Epithelial cell of proximal tubule (primary cell): ENCODE measurements around the gene COL20A1. TPM values are rescaled to one million over a fixed set of nuclear protein-coding genes. Genes with fewer than 3 reads are reported as not detected.

ENCODE experiments used
- DNase-seq: peaks from one replicate; pipeline ENCODE4 v3.0.0-alpha.2; 2011; ENCODE audit warnings: low read depth
- H3K4me3 ChIP-seq: 2 replicates; pipeline ENCODE4 v1.5.1; 2011; ENCODE audit warnings: low read depth, mild to moderate bottlenecking, low read length
- total RNA-seq: library from RNA; depleted of rRNA; stranded (reverse); fragments of >200 nt; gene quantifications from 2 replicates; pipeline ENCODE4 v1.2.3, GENCODE V29; 2015
- TF ChIP-seq, protein P1 (sequence below): conservative IDR thresholded peaks from 2 replicates; pipeline ENCODE4 v1.5.1; 2012; ENCODE audit warnings: low read depth, mild to moderate bottlenecking, low read length

The COL20A1 gene
- total RNA-seq, 1 donor from 2014 or later: not detected

DNA sequence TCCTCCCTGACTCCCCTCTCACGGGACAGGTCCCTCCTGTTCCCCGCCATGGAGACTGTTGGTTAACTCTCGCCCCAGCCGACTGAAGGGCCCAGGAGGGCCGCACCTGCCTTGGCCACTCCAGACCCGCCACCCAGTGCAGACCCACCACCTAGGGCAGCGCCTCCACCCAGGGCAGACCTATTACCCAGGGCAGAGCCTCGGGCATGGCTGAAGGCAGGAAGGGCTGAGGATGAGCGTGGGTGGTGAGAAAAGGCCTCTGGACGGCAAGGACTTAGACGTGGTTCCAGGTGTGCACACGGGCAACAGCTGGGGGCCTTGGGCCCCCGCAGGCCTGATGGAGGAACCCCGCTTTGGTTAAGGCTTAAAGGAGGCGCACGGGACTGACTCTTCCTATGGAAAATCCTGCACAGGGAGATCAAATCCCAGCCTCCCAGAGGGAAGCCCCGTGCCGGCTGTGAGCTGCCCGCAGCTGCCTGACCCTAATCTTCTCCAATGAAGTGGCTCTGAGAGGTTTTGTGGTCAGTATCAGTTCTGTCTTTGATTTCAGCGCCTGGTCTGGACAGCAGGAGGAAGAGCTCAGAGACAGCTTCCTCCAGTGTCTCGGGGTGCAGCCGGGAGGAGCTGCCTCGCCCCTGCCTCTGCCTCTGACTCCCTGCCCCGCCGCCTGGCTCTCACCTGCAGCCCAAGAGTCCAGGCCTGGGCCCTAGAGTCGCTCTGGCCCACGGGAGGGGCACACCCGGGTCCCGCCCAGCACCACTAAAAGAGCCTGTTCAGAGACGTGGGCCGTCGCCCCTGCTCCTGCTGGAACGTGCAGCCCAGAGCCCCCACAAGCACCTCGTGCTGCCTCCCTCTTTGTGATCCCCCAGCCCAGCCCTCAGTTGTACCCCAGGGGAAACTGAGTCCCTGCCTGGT, 80.2 kb downstream of the COL20A1 start:
- TF ChIP-seq, protein P1, sequence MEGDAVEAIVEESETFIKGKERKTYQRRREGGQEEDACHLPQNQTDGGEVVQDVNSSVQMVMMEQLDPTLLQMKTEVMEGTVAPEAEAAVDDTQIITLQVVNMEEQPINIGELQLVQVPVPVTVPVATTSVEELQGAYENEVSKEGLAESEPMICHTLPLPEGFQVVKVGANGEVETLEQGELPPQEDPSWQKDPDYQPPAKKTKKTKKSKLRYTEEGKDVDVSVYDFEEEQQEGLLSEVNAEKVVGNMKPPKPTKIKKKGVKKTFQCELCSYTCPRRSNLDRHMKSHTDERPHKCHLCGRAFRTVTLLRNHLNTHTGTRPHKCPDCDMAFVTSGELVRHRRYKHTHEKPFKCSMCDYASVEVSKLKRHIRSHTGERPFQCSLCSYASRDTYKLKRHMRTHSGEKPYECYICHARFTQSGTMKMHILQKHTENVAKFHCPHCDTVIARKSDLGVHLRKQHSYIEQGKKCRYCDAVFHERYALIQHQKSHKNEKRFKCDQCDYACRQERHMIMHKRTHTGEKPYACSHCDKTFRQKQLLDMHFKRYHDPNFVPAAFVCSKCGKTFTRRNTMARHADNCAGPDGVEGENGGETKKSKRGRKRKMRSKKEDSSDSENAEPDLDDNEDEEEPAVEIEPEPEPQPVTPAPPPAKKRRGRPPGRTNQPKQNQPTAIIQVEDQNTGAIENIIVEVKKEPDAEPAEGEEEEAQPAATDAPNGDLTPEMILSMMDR: no peak
- DNase-seq: no peak
- no peak overlapping the region for H3K4me3 ChIP-seq

DNA sequence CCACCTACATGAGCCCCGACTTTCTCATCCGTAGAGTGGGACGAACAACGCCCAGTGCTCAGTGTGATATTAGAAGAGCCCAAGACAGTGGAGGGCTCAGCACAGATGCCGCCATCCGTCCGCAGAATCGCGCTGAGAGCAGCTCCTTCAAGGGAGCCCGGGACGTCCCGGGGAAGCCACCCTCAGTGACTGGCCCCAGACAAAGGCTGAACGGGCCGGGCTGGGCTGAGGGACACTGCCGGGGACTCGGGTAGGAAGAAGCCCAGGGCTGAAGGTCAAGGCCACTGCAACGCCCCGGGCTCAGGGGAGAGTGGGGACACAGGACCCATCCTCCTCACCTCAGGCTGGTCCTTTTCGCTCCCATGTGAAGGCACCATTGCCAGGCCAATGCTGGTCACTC, 81.0 kb downstream of the COL20A1 start:
- DNase-seq: no peak
- TF ChIP-seq, protein P1: no peak
- no peak overlapping the region for H3K4me3 ChIP-seq

DNA sequence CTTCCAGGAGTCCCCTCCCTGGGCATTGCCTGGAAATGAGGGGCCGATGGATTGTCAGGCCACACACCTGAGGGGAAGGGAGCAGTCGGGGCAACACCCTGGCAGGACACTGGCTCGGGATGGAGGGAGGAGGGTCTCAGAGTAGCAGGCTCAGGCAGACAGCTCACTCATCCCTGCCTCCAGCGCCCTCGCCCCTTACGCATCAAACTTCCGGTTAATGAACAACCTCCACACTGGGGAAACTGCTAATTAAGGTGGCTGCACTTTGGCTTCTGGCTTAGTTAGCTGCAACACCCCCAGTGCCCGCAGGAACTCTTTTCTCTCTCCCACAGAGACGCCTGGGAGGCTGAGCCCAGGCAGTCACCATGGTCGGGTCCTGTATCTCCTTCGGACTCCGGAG, 81.5 kb downstream of the COL20A1 start:
- DNase-seq: no peak
- TF ChIP-seq, protein P1: no peak
- H3K4me3 ChIP-seq: no peak overlapping the region

DNA sequence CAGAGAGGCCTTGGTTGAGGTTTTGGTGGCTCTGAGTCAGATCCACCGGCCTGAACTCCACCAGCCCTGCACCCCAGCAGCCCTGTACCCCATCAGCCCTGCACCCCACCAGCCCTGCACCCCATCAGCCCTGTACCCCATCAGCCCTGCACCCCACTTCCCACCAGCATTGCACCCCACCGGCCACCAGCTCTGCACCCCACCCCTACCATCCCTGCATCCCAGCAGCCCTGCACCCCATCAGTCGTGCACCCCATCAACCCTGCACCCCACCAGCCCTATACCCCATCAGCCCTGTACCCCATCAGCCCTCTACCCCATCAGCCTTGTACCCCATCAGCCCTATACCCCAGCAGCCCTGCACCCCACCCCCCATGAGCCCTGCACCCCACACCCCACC, 82.5 kb downstream of the COL20A1 start:
- H3K4me3 ChIP-seq: no peak overlapping the region
- no peak for DNase-seq
- TF ChIP-seq, protein P1: no peak

DNA sequence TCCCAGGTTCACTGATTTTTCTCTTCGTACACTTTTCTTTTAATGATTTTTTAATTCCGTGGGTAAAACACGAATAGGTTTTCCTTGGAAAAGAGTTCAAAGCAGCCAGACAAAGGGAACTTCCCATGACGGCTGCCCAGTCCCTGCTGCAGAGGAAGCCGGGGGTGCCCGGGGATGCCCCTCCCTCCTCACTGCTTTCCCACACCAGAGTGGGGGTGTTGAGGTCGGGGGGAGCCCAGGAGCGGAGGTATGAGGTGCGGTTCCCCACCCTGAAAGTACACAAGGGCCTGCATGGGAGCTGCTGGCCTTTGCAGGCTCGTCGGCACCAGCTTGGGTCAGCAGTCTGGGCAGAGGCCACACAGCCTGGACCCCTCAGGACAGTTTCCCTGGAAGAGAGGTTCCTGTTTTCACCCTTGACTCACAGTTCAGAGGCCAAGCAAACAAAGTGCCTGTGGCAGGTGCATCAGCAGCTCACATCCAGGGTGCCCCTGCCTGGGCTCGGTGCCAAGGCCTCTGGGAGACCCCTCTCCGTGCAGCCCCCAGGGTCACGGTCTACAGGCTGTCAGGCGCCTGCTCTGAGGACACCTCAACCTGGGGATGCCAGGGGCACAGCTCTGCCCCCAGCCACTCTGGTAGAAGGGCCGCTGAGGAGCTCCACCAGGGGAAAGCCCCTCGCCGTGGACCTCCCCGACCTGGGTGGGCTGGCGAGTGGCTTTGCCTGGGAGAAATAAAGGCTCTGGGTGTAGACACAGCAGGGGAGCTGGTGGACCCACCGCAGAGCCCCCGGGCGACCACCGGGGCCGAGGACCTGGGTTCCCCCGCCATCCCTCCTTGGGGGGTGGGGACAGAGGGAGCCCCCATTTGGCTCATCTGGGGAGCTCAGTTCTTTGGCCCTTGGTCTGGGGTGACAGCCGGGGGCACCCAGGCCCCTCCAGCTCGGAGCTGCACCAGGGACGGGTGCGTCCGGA, 83.6 kb downstream of the COL20A1 start:
- no peak overlapping the region for H3K4me3 ChIP-seq
- TF ChIP-seq, protein P1: no peak
- no peak for DNase-seq

DNA sequence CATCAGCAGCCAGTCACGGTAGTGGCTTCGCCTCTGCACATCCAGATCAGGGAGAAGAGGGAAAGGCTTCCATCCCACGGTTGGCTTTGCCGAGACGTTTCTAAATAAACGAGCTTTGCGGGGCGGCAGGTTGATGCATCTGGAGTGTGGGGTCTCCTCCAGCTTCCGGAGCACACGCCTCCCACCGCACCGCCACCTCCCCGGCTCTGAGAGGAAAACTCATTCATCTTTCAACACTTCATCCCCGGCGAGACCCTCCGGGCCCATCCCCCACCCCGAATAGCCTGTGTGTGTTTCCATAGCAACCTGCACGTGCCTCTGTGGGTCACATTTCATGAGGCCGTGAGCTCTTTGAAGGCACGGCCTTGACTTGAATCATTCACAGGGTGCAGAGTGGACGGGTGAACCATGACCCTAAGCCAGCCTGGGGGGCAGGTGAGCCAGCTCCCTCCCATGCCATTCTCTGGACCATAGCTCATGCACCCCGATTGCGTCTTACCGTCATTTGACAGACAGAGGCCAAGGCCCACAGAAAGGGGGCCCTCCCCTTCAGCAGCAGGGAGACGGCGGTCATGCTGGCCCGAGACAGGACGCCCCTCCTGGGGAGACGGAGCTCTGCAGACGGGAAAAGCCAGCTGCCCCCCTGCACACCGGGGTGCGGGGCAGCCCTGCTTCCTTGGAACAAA, 84.4 kb downstream of the COL20A1 start:
- DNase-seq: no peak
- H3K4me3 ChIP-seq: no peak overlapping the region
- TF ChIP-seq, protein P1: no peak
